RPMI8226 (cell line): ENCODE measurements around the gene CFP.
"Not testable (repeated sequence)": the region's sequence is repeated elsewhere in the genome, so short reads cannot be mapped to it uniquely, and the experiment has no call there.

Experiments
- DNase-seq: peaks from one replicate; pipeline ENCODE4 v3.0.0-alpha.2; 2015

CFP gene

DNA sequence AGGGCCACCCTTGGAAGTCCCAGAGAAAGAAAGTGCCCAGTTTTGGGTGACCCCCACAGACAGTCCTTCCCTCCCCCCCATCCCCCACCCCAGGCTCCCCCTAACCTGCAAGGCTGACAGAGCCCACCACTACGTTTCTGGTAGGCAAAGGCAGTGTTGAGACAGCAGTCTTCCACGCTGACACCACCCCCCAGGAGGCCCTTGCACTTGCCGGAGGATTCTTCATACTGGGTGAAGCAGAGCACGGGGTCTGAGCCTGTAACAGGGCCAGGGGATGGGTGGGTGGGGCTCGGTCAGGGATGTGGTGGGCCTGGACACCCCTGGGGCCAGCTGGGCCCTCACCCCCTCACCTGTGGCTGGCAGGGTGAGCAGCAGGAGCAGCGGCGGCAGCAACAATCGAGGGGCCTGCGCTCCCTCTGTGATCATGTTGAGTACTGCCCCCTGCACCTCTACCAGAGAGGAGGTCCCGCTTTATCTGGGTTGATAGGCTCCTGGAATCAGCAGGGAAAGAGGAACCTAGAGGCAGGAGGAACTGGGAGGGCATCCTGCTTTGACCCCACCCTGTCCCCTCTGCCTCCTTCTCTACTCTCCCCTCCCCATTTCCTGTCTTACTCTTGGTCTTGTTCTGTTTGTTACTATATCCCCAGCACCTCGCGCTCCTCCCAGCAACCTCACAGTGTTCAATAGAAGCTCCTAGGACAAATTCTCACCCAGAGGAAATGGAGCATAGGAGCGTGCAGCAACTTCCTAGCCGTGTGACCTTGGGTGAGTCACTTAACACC, at the start of gene CFP:
Gene CFP, minus strand, starts transcription at position 512 of the 782 bp plus-strand sequence. Its CDS starts 86 bp downstream, at position 426.
- DNase-seq = no peak

DNA sequence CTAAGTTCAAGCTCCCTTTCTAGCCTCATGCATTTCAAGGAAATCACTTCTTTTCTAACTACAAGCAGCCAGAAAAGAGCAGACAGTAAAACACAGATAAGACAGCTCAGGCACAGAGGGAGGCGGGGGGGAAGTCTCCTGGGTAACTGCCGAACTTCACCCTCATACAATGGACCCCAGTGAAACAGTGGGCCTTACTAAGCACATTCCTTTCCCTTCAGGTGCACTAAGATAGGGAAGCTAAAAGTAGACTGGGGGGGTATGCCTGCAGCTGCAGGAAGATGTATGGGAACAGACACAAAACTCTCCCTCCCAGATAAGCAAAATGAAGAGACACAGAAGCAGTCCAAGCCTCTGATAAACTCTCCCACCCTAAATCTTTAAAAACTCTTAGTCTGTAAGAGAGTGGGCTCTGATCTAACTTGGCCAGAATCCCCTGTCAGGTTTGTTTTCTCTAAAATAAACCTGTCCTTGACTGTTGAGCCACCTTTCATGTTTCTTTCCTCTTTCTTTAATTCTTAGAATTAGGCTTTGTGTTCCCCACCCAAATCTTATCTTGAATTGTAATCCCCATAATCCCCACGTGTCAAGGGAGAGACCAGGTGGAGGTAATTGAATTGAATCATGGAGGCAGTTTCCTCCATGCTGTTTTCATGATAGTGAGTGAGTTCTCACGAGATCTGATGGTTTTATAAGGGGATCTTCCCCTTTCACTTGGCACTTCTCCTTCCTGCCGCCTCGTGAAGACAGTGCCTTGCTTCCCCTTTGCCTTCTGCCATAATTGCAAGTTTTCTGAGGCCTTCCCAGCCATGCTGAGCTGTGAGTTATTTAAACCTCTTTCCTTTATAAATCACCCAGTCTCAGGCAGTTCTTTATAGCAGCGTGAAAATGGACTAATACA, 46.5 kb upstream of the CFP start:
- peak; percentile 4 for DNase-seq

DNA sequence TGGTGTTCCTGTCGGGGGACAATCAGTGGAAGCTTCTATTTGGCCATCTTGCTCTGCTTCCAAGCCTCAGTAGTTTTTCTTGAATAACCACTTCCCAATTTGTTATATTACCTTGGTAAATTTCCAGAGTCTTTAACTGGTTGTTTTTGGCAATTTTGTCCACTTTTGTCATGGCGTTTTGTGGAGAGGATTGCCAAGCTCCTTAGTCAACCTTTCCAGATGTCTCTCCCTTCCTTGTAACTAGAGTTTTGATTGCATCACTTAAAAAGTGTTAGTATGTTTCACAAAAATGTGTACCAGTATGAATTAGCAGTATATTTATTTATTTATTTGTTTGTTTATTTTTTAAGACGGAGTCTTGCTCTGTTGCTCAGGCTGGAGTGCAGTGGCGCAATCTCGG, 45.0 kb upstream of the CFP start:
- no peak for DNase-seq

DNA sequence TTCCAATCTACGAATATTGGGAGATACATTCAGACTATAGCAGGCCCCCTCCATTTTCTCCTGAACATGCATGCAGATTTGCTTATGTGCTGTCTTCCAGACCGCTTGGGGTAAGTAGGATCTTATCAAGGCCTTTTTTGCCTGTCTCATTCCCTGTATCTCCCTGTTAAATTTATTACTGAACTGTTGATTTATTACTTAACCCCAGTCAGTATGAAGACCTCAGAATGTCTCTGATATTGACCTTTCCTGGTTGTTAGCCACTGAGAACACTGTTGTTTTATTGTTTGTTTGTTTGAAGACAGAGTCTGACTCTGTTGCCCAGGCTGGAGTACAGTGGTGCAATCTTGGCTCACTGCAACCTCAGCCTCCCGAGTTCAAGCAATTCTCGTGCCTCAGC, 36.1 kb upstream of the CFP start:
- not testable (repeated sequence) for DNase-seq

DNA sequence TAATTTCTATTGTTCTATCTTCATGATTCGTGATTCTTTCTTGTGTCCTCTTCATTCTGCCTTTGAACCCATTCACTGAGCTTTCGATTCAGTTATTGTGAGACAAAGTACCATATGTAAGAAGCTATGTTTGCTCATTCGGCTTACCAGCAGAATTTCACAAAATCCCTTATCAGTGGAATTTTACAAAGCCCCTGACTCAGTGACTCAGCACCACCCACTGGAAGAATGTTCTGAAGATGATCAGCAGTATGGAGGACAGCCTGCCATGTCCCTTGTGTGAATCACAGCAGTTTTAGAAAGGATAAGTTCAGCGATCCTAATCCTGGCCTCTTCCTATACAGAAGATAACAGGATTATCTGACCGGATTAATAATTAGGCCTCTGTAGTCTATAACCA, 35.0 kb upstream of the CFP start:
- no peak for DNase-seq

DNA sequence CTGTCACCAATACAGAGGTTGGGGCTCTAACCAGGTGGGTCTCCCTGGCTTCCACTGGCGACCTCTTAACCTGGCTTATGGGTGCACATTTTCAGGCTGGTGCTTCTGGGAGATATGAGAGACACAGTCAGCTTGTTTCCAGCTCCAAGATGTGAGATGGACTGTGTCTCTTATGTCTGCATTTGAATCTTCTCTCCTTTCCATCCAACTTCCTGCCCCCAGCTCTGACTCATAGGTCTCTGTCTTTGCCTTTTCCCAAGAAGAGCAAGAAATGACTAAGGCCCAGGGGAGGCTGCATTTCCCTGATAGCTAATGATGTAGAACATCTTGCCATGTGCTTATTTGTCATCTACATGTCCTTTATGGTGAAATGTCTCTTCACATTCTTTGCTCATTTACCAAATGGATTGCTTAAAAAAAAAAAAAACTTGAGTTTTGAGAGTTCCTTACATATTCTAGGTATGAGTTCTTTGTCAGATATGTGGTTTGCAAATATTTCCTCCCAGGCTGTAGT, 32.5 kb upstream of the CFP start:
- DNase-seq = no peak

DNA sequence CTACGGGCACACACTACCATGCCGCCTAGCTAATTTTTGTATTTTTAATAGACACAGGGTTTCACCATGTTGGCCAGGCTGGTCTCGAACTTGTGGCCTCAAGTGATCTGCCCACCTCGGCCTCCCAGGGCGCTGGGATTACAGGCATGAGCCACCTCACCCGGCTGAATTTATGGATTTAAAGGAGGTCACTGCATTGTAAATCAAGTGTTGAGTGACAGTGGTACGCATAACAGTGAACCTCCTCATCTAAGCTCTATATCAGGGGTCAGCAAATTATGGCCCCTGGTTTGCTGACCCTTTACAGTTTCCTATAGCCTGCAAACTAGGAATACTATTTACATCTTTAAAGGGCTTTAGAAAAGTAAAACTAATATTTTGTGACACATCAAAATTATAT, 31.8 kb upstream of the CFP start:
- DNase-seq = no peak

DNA sequence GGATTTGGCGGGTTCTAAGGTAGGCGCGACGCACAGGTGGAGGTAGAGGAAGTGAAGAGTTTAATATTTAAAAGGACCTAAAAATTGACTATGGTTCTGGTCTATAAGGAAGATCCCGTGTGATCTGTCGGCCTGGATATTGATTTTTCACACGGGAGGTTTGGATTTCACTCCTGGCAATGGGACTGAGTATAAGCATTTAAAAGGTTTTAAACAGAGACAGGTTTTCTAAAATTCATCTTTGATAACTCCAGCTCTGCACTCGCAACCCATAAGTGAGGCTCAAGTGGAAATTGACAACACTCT, 29.6 kb upstream of the CFP start:
- no peak for DNase-seq

DNA sequence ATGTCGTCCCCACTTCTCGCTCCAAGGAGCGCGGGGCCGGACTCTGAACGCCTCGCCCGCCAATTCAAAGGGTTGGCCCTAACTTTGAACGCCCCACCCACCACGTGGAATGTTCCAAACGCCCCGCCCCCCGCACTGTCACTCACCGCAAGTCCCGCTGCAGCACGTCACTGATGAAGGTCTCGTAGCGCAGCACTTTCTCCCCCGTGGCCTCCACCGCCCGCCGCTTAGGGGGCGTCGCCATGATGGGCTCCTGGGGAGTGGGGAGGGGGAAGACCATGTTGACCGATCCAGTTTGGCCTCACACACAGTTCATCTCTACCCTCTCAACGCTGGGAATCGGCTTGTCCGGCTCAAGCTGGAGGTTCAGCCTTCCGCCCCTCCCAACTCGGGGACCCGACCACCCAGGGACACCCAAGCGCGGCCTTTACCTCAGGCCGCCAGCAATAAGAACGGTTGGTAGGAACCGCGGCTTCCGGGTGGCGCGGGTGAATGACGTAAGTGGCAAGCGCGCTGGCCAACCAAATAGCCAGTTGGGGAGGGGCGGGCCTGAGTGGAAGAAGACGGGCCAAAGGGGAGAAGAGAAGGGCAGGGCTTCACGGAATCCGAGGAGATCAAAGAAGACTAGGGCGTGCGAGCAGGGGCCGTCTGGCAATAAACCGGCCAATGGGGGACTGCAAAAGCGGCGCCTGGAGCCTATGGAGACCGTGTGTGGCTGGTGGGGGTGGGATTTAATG, 29.1 kb upstream of the CFP start, which contains the start of gene UXT:
Gene UXT, minus strand, starts transcription at position 497 of the 737 bp plus-strand sequence. Its CDS starts 253 bp downstream, at position 244.
- DNase-seq = peak; percentile 96

DNA sequence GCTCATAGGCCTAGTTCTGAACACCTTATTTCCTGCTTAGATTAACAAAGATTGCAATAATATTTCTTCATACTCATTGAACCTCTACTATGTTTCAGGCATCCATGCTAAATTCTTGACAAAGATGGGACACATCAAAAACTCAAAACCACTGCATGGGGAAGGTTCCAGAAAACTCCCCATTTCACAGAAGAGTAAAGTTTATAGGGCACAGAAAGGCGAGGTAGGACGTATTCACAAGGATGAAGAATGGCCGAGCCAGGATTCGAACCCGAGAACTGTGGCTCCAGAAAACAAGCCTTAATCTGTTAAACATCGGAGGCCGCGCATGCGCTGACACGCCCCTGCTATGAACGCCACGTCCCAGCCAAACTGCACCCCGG, 28.6 kb upstream of the CFP start:
- no peak for DNase-seq

DNA sequence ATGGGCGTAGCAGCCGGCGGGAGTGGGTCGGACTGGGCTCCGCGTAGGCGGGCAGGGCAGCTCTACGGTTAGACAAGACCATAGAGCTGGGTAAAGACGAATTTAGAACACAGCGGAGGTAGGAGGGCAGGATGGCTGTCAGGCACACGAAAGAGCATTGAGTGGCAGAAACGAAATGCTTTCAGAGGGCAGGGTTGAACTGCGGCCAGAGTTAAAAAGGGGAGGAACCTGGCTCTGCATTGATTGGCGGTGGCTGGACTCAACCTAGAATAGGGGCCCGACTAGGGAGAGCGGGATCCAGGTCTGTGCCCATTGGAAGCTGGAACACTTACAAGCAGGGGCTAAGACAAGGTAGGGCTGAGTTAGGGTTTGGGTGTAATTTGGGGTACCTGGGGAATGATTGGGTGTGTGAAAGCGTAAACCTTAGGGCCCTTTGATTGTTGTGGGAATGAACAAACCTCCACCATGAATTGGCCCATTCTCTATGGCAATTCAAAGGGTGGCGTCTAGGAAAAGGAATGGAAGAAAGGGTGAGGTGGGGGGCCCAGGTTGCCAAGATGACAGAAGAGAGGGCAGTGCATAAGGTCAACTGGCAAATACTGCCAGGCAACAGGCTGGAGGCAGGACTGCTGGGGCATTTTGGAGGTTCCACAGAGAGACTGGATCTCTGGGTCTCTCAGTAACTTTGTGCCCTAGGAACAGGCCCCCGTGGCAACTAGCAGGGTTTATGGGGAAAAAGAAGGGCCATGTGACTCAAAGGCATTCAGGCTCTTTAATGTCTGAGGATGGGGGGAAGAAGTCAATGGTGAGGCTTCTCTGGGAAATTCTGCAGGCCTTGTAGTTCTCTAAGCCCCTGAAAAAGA, 21.5 kb upstream of the CFP start:
- DNase-seq = no peak

DNA sequence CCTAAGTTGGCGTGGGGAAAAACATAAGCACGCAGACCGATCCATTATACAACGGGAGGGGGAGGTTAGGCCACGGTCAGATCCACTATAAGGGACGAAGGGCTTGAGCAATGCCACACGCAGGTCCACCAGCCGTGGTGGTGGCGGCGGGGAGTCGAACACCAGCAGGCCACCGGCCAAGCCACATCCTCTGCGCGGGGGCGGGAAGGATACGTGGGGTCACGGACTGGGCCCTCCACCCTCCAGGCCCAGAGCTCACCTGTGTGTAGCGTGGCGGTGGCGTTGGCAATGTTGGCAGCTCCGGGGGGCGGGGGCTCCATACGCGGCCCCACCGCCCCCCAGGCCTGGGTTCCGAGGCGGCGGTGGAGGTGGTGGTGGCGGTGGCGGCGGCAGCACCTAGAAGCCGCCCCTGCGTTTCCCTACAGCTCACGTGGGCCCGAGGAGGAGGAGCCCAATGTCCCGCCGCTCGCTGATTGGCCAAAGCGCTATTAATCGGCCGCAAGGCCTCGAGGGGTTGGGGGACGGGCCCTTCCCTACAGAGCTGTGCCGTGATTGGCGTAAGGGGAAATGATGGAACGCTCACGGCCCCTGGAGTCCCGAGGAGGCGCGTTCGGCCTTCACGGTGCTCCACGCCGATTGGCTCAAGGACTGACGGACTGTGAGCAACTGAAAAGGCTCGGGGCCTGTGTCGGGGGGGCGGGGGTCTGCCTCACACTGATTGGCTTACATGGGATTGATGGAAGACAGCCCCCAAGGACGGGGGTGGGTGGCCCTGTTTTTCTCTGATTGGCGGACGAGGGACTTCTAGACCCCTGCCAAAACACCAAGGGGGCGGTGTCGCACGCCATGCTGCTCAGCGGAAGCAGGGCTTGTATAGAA, 20.7 kb upstream of the CFP start, which contains the start of gene ELK1:
Gene ELK1, minus strand, starts transcription at position 400 of the 879 bp plus-strand sequence. CDS start 9,122 bp downstream, outside the sequence.
- DNase-seq = peak; percentile 96

DNA sequence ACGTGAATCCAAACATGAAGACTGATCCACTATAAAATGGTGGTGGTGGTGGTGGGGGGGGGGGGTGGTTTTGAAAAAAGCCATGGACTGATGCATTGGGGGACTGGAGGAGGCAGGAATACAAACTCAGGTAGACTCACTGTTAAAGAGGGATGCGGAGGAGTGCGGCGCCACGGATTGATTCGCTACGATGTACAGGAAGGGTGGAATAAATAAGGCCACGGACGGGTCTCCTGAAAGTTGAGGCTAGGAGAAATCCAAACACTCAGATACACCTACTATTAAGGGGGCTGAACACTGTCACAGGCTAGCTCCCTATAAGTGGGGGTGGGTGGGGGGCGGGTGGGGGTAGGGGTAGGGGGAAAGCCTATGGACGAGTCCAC, 20.0 kb upstream of the CFP start:
- no peak for DNase-seq

DNA sequence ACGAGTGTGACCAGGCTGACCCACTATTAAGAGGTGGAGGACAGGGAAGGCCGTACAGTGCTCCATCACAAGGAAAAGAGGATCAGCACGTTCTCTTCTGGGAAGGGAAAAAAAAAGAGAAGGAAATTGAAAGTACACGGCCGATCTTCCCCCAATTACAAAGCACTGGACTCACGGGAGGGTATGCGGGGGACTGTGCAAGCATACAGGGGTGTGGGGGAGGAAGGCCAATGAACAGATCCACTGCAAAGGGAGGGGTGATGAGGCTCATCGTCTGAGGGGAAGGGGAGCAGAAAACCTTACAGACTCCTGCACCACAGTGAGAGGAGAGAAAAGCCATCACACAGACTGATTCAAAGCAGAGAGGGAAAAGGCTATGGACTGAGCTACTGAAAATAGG, 19.5 kb upstream of the CFP start:
- no peak for DNase-seq

DNA sequence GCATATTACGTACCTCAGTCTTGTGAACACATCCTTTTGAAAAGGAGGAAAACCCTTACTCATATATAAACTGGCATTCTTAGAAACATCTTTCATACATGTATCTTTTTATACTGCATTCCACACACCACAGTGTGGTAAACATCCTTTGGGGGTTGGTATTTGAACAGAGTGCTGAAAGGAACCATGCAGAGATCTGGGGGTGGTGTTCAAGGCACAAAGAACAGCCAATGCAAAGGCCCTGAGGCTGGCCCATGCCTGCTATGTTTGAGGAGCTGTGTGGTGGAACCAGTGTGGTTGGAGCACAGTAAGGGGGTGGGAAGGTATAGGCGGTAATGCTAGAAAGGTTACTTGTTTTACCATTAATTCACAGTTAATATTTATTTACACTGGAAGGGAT, 18.6 kb upstream of the CFP start:
- DNase-seq = no peak

DNA sequence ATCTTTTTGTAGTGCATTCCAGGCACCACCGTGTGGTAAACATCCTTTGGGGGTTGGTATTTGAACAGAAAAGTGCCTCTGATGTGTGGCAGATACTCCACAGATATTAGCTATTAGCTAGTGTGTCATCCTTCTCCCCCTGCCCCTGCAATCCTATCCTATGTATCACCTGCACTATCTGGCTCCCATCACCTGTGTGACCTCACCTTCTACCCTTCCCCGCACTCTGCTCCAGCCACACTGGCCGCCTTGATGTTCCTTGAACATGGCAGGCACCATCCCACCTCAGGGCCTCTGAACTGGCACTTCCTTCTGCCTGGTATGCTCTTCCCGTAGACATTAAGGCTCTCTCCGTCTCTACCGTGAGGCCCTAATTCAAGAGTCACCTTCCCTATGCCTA, 16.9 kb upstream of the CFP start:
- no peak for DNase-seq

DNA sequence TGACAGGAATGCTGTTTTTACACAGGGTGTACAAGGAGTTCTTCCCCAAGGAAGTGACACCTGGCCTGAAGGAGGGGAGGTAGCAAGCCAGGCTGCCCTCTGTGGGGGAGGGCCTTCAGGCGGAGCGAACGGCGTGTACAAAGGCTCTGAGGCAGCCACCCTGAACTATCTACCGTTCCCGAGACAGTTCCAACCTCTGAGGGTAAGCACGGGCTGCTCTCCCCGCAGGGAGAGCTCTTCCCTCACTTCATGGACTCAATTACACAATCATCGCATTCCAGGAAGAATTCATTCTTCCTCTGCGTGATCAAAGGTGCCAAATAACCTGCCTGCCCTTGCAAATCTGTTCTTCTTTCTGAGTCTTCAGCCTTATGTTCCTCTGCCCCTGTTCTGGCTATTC, 15.8 kb upstream of the CFP start:
- no peak for DNase-seq

DNA sequence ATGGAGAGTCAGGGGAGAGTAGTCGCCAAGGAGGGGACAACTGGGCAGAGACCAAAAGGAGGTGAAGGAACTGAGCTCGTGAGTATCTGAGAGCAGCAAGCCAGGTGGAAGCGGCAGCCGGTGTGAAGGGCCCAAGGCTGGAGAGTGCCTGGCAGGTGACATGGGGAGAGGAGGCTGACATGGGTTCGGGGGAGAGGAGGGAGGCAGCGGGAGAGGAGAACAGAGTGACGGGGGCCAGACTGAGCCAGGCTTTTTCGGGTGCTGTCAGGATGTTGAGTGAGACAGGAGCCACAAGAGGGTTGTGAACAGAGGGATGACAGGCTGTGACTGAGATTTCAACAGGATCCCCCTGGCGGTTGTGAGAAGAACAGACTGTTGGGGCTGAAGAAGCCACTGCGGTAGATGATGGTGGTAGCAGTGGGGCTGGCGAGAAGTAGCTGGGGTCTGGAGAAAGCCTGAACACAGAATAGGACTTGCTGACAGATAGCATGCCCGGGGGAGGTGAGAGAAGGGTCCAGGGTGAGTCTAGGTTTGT, 14.9 kb upstream of the CFP start:
- peak; percentile 23 for DNase-seq

DNA sequence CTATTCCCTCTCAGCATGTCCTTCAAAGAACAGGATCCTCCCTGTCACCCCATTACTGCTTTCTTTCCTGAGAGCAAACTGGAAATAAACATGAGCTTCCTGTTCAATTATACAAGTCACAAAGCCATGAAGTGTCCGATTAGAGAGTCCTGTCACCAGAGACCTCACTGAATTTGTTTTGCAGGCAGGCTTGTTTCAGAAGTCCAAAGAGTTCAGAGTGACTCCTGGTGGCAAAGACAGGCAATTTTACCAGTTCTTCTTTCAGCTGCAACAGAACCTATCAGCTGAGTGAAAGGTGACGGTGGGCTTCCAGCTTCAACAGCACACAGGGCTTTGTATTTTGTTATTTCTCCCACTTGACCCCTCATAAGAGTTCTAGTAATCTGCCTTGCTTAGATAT, 14.2 kb upstream of the CFP start:
- no peak for DNase-seq

DNA sequence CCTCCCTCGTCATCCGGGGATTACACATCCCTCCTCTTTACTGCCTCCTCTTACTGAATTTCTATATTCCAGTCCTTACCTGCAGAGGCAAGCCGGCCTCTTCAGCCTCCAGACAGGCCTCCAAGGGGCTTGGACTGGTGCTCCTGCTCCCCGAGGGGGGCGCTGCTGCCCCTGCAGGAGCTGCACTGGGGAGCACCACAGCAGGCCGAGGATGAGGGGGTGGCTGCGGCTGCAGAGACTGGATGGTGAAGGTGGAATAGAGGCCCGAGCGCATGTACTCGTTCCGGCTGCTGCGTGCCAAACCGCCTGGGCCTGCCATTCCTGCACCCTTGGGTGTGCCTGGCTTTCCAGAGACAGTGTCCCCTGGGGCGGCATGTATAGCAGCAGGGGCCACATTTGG, 9.1 kb upstream of the CFP start:
- no peak for DNase-seq
